ENCODE data around the gene CACYBP.

The CACYBP gene

DNA sequence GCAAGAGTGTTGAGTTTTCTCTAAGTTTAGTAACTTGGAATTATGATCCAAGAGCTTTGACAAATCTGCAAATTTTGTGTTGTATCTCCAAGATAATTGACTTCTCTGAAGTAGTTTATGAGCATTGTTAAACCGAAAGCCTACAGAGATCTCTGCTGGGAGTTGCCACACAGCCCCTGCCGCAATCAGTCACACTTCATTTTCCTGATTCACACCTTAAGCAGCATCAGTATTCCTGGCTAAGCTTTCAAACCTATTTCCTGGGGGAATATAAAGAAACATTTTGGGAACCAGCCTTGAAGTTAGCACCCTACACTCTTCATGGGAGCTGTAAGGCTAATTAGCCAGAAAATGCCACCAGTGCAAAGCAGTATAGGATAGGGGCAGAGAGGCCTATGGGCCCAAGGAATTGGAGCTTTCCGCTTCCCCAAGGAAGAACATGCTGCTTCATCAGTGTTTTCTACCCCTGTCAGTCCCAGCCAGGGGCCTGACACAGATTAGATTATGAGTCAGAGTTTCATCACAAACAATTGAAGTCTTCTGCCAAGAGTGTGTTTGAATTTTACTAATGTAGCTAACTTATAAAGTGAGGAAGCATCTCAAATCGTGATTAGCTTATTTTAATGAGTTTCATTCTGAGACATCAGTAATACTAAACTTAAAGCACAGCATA is 23.2 kb upstream of the CACYBP start:
- FAIRE-seq (no peak), DNase-seq (ENCODE audit: insufficient read length) (no peak)
- TF ChIP-seq POLR2A (IDR thresholded peaks at IDR 0.05; ENCODE audit: low read depth, low read length): no peak

DNA sequence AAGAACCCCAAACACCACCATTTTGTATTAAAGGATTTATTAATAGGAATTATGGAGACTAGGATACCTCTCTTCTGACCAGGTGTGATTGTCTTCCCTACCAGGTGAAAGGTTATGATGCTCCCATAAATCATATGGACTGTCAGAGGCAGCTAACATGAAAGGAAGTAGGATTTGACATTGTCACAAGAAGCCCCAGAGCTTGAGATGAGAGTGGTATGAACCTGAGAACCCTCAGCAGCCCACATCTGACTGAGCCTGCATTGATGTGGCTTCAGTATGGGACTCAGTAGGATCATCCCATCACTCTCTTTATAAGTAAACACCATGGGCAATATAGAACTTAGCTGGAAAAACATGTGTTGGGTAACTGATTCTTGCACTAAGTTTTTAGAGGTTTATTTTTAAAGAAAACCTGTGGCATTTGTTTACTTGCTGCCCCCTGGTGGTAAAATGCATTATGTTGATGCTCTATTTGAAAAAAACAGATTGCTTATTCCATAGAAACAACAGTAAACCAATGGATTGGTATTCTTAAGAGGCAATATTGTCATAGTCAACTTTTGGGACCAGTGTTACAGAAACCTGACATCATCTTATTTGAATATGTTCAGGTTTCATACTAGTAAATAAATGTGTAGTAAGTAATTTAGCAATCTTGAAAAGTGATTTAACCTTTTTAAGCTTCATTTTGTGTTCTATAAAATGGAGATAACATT is 16.6 kb upstream of the CACYBP start:
- FAIRE-seq (no peak), DNase-seq (ENCODE audit: insufficient read length) (no peak)
- TF ChIP-seq POLR2A (IDR thresholded peaks at IDR 0.05; ENCODE audit: low read depth, low read length) (no peak), POLR2AphosphoS5 (IDR thresholded peaks at IDR 0.05; ENCODE audit: low read depth, low read length) (no peak), TAF1 (IDR thresholded peaks at IDR 0.05; ENCODE audit: borderline replicate concordance, low read depth, low read length) (no peak)

DNA sequence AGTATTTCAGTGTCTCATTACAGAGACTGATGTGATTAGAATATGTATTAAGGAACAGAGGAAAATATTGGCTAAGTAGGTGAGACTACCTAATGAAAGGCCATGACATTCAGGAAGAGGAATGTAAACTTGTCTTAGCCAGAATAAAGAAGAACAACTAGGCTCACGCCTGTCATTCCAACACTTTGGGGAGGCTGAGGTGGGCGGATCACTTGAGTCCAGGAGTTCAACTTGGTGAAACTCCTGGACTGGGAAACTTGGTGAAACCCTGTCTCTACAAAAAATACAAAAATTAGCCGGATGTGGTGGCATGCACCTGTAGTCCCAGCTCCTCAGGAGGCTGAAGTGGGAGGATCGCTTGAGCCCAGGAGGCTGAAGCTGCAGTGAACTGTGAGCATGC is 14.8 kb upstream of the CACYBP start:
- FAIRE-seq: no peak
- DNase-seq (ENCODE audit: insufficient read length): no peak
- TF ChIP-seq POLR2A (IDR thresholded peaks at IDR 0.05; ENCODE audit: low read depth, low read length) (no peak), POLR2AphosphoS5 (IDR thresholded peaks at IDR 0.05; ENCODE audit: low read depth, low read length) (no peak), TAF1 (IDR thresholded peaks at IDR 0.05; ENCODE audit: borderline replicate concordance, low read depth, low read length) (no peak)

DNA sequence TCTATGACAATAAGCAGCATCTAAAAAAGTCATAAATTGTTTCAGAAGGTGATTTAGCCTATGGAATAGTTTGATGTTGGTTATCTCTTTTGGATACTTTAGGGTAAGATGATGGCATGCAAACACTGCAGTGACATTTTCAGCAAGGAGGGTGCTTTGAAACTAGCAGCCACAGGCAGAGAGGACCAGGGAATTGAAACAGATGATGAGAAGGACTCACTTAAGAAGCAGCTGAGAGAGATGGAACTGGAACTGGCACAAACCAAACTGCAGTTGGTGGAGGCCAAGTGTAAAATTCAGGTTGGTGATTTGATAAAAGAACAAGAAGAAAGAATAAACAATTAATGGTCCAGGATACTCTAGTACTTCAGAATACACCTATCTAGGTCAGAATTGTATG is 11.2 kb upstream of the CACYBP start:
- DNase-seq (ENCODE audit: insufficient read length) (no peak), FAIRE-seq (no peak)
- TF ChIP-seq TAF1 (IDR thresholded peaks at IDR 0.05; ENCODE audit: borderline replicate concordance, low read depth, low read length): no peak
- TF ChIP-seq POLR2A (IDR thresholded peaks at IDR 0.05; ENCODE audit: low read depth, low read length): no peak
- TF ChIP-seq POLR2AphosphoS5 (IDR thresholded peaks at IDR 0.05; ENCODE audit: low read depth, low read length): no peak

DNA sequence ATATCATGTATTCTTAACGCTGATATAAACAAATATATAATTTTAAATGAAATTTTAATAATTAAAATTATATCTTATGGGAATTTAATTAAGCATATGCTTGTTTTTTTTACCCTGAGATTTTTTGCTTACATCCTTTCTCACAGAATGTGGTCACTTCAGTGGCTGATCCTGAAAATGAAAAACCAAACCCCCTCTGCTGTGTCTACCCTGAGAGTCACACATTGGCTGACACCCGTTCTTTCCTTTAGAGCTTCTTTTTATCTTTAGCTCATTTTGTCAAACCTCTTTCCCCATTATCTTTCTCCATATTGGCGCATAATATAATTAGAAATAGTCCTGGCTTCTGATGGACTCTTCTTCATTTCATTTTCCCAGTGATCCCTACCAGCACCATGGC is 10.8 kb upstream of the CACYBP start:
- no peak for FAIRE-seq
- no peak for DNase-seq (ENCODE audit: insufficient read length)
- TF ChIP-seq TAF1 (IDR thresholded peaks at IDR 0.05; ENCODE audit: borderline replicate concordance, low read depth, low read length) (no peak), POLR2A (IDR thresholded peaks at IDR 0.05; ENCODE audit: low read depth, low read length) (no peak), POLR2AphosphoS5 (IDR thresholded peaks at IDR 0.05; ENCODE audit: low read depth, low read length) (no peak)

DNA sequence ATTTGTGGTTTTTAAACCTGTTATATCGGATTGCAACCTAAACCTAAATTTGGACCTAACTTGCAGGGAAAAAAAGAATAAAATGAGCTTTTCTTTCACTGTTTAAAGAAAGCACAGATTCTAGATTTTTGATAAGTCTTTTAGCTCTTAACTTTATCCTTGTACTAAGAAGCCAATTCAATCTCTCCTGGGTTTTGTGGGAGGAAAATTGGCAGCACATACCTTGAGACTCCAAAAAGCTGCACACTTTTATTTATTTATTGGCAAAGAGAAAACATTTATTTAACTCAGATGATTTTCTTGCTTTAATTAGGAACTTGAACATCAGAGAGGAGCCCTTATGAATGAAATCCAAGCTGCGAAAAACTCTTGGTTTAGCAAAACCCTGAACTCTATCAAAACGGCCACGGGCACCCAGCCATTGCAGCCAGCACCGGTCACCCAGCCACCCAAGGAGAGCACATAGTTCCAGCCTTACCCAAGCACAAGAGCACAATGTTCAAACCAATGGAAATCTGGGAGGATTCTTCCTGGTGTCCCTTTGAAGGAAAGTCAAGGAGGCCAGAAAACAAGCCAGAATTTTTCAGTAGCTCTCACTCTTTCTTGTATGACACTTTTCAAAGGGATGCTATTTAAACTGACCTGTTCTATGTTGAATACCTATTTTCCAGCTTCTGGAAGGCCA is 10.1 kb upstream of the CACYBP start:
- FAIRE-seq (no peak), DNase-seq (ENCODE audit: insufficient read length) (no peak)
- TF ChIP-seq POLR2AphosphoS5 (IDR thresholded peaks at IDR 0.05; ENCODE audit: low read depth, low read length) (no peak), TAF1 (IDR thresholded peaks at IDR 0.05; ENCODE audit: borderline replicate concordance, low read depth, low read length) (no peak), POLR2A (IDR thresholded peaks at IDR 0.05; ENCODE audit: low read depth, low read length) (no peak)

DNA sequence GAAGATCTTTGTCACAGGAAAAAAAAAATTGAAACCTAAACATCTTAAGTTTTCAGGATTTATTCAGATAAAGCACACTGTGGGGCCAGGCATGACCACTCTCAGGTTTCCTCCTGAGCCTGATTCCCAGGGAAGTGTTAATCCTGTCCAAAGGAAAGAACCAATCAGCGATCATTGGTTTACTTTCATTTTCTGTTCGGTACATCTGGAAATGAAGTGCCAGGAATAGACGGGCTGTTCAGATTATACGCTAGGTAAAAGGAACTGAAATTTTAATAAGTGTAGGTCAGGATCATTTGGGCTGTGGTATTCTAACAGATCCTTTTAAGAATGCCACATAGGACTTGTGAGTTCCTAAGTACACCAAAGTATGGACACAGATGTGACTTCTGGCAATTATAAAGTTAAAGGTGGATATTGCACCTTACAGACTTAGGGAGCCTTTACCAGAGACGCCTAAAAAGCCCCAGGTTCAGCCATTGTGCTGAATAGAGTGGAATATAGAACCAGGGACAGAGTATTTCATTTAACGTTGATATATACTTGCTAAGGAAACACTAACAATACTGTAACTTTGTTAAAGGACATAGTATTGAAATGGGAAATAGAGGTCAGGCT is 9.3 kb upstream of the CACYBP start:
- TF ChIP-seq TAF1 (IDR thresholded peaks at IDR 0.05; ENCODE audit: borderline replicate concordance, low read depth, low read length) (no peak), POLR2AphosphoS5 (IDR thresholded peaks at IDR 0.05; ENCODE audit: low read depth, low read length) (no peak), POLR2A (IDR thresholded peaks at IDR 0.05; ENCODE audit: low read depth, low read length) (no peak)
- FAIRE-seq (peak; percentile 14), DNase-seq (ENCODE audit: insufficient read length) (no peak)

DNA sequence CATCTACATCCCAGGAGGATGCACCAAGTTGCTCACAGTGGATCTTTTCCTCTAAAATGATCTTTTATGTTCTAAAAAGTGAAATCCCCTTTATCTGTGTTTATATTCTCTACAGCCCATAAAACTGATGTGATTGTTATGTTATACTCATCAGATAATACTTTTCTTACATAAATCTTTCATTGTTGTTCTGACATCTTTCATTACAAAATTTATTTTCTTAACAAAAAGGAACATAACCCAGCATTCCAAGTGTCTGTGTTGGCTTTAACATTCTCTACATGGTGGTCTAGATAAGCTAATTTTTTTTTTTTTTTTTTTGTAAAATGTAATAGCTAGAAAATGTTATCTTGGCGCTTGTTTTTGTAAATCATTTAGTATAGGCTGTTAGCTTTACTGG is 8.3 kb upstream of the CACYBP start:
- DNase-seq (ENCODE audit: insufficient read length) (no peak), FAIRE-seq (no peak)
- TF ChIP-seq POLR2AphosphoS5 (IDR thresholded peaks at IDR 0.05; ENCODE audit: low read depth, low read length): no peak
- no peak for TF ChIP-seq POLR2A (IDR thresholded peaks at IDR 0.05; ENCODE audit: low read depth, low read length)
- TF ChIP-seq TAF1 (IDR thresholded peaks at IDR 0.05; ENCODE audit: borderline replicate concordance, low read depth, low read length): no peak

DNA sequence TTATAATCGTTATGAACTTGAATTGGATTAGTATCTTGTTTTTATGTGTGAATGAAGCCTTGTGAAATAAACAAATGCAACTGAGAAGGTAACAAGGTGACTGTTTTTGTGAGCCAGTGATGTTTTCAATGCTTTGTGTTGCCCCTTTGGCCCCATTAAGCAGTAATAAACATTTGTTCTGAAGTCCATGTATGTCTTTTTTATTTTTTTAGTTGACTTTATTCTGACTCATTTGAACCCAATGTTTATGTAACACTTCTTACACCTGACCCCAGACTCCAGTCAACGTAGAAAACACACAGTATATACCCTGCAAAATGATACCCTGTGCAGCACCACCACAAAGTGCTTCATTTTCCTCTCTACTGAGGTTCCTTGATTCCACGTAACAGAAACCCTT is 4.6 kb upstream of the CACYBP start:
- FAIRE-seq (no peak), DNase-seq (ENCODE audit: insufficient read length) (no peak)
- TF ChIP-seq TAF1 (IDR thresholded peaks at IDR 0.05; ENCODE audit: borderline replicate concordance, low read depth, low read length) (no peak), POLR2A (IDR thresholded peaks at IDR 0.05; ENCODE audit: low read depth, low read length) (no peak), POLR2AphosphoS5 (IDR thresholded peaks at IDR 0.05; ENCODE audit: low read depth, low read length) (no peak)

DNA sequence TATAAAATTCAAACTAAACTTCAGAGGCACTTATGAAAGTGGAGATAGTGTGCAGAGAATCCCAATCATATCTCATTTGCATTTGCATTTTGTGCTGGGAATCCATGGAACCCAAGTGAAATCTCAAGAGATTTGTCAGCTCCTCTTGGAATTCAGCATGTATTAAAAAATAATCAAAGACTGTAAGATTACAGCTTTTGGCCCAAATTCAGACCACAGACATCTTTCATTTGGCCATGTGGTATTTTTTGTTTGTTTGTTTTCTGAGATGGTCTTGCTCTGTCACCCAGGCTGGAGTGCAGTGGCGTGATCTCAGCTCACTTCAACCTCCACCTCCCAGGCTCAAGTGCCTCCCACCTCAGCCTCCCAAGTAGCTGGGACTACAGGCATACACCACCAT is 3.8 kb upstream of the CACYBP start:
- TF ChIP-seq POLR2A (IDR thresholded peaks at IDR 0.05; ENCODE audit: low read depth, low read length): no peak
- TF ChIP-seq POLR2AphosphoS5 (IDR thresholded peaks at IDR 0.05; ENCODE audit: low read depth, low read length): no peak
- TF ChIP-seq TAF1 (IDR thresholded peaks at IDR 0.05; ENCODE audit: borderline replicate concordance, low read depth, low read length): no peak
- DNase-seq (ENCODE audit: insufficient read length): no peak
- no peak for FAIRE-seq

DNA sequence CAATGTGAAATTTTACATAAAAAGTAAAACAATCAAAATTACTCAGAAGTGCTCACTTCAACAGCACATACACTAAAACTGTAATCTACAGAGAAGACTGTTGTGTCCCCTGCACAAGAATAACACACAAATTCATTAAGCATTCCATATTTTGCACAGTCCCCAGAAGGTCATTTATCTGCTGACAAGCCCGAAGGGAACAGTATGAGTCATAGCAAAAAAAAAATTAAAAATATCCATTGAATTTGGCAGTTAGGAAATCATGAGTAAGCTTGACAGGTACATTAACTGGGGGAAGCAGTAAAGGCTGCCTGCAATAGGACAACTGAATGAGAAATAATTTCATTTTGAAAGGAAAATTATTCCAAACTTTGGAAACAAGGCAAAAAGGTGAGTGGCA is 3.3 kb upstream of the CACYBP start:
- DNase-seq (ENCODE audit: insufficient read length) (no peak), FAIRE-seq (no peak)
- TF ChIP-seq POLR2A (IDR thresholded peaks at IDR 0.05; ENCODE audit: low read depth, low read length) (no peak), POLR2AphosphoS5 (IDR thresholded peaks at IDR 0.05; ENCODE audit: low read depth, low read length) (no peak), TAF1 (IDR thresholded peaks at IDR 0.05; ENCODE audit: borderline replicate concordance, low read depth, low read length) (no peak)
